ENCODE measurements around the gene SOX8.

DNA sequence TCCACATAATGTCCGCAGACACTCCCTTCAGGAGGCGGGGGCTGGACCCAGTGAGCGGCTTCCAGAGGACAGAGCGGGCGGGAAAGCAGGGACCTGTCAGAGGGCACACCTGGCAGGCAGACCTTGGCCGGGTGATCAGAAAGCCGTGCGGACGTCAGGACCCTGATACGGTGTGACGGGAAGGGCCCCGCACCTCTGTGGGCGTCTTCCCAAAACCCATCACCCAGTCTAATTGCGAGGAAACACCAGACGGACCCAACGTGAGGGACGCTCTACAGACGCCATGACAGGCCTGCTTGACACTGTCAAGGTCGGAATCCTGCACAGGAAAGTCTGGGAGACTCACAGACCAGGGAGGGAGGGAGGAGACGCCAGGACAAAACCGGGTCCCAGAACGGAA is 19.2 kb upstream of the SOX8 start:
- no peak for TF ChIP-seq TEAD4 (IDR thresholded peaks at IDR 0.05)
- TF ChIP-seq EP300 (IDR thresholded peaks at IDR 0.05; ENCODE audit: borderline replicate concordance): no peak
- no peak for TF ChIP-seq NFIC (IDR thresholded peaks at IDR 0.05)
- TF ChIP-seq REST (IDR thresholded peaks at IDR 0.05; ENCODE audit: low read depth): no peak
- TF ChIP-seq TAF1 (IDR thresholded peaks at IDR 0.05; ENCODE audit: low read depth): no peak
- no peak for TF ChIP-seq EGR1 (IDR thresholded peaks at IDR 0.05)
- no peak for TF ChIP-seq USF1 (IDR thresholded peaks at IDR 0.05)
- TF ChIP-seq MAX (IDR thresholded peaks at IDR 0.05): no peak
- TF ChIP-seq YY1 (IDR thresholded peaks at IDR 0.05; ENCODE audit: low read depth): no peak
- TF ChIP-seq CEBPB (IDR thresholded peaks at IDR 0.05): no peak
- TF ChIP-seq CREB1 (IDR thresholded peaks at IDR 0.05; ENCODE audit: low read depth): no peak
- no peak for TF ChIP-seq RAD21 (IDR thresholded peaks at IDR 0.05; ENCODE audit: low read depth)

Data from Ishikawa (cell line).